Measurements from ENCODE around the gene PAGE2B. TPM values are rescaled to one million over a fixed set of nuclear protein-coding genes. Genes with fewer than 3 reads are reported as not detected.

The PAGE2B gene
- total and polyA plus RNA-seq, 8 donors: 3.7 TPM; not detected in 7

GRCh38 chrX:55072286-55072685 is 2.5 kb upstream of the PAGE2B start:
- no peak for DNase-seq
- H3K27me3 ChIP-seq: peaks cover 0 to 4% (median 0%) of the 10 kb centered on the region in 3 donors
- WGBS, 5 donors: 73 to 96% (median 81%) methylated on average over 3 of the region's 3 CpGs
- TF ChIP-seq EP300 (IDR thresholded peaks at IDR 0.05): no peak
- TF ChIP-seq POLR2A (IDR thresholded peaks at IDR 0.05): no peak
- TF ChIP-seq CTCF (IDR thresholded peaks at IDR 0.05): no peak
- no peak for TF ChIP-seq POLR2AphosphoS5 (IDR thresholded peaks at IDR 0.05)
- no peak overlapping the region for H3K4me3 ChIP-seq
- H3K36me3 ChIP-seq: no peaks in the 10 kb centered on the region
- no peak overlapping the region for H3K27ac ChIP-seq
- H3K9me3 ChIP-seq: peaks cover 0 to 8% (median 0%) of the 10 kb centered on the region in 4 donors
- intact Hi-C loops (cut with DNase I; ENCODE audit: low total_unique reads): no loop called here
- H3K4me1 ChIP-seq: no peaks in the 10 kb centered on the region

GRCh38 chrX:55088795-55089489 is 14.1 kb downstream of the PAGE2B start, which contains the start of gene PAGE2:
PAGE2 (plus strand) TSS chrX:55089018; CDS start chrX:55090021, 1,003 bp downstream.
- TF ChIP-seq POLR2A (IDR thresholded peaks at IDR 0.05) (no peak), CTCF (IDR thresholded peaks at IDR 0.05) (no peak), POLR2AphosphoS5 (IDR thresholded peaks at IDR 0.05) (no peak), EP300 (IDR thresholded peaks at IDR 0.05) (no peak)
- Histone ChIP-seq H3K4me3 (no peak within 1 kb of the TSS), H3K27me3 (no peaks in the 10 kb centered on the region), H3K4me1 (no peaks in the 10 kb centered on the region), H3K36me3 (no peaks in the 10 kb centered on the region), H3K9me3 (peaks cover 0 to 9% (median 3%) of the 10 kb centered on the region in 4 donors), H3K27ac (no peak within 1 kb of the TSS)
- 84 to 97% (median 92%) methylated on average over 19 to 30 of the region's 30 CpGs for WGBS, 5 donors
- DNase-seq: no peak
- intact Hi-C loops (cut with DNase I; ENCODE audit: low total_unique reads): no loop called here

- Histone ChIP-seq H3K4me3 (no peak overlapping the region), H3K4me1 (no peaks in the 10 kb centered on the region), H3K27ac (no peak overlapping the region), H3K9me3 (no peaks in the 10 kb centered on the region), H3K36me3 (no peaks in the 10 kb centered on the region), H3K27me3 (peaks cover 0 to 8% (median 0%) of the 10 kb centered on the region in 3 donors)
- intact Hi-C loops (cut with DNase I; ENCODE audit: low total_unique reads): no loop called here
- no peak for TF ChIP-seq POLR2A (IDR thresholded peaks at IDR 0.05)
- TF ChIP-seq POLR2AphosphoS5 (IDR thresholded peaks at IDR 0.05): no peak
- no peak for TF ChIP-seq EP300 (IDR thresholded peaks at IDR 0.05)
- no peak for TF ChIP-seq CTCF (IDR thresholded peaks at IDR 0.05)
- DNase-seq: no peak
- WGBS, 5 donors: 30 to 59% (median 36%) methylated on average over 2 of the region's 2 CpGs
Measured at GRCh38 chrX:55098691-55099090, 23.9 kb downstream of the PAGE2B start.

GRCh38 chrX:55099162-55099561 is 24.3 kb downstream of the PAGE2B start:
- H3K4me3 ChIP-seq: no peak overlapping the region
- intact Hi-C loops (cut with DNase I; ENCODE audit: low total_unique reads): no loop called here
- DNase-seq: no peak
- 30 to 50% (median 34%) methylated on average over 1 of the region's 1 CpG for WGBS, 5 donors
- H3K36me3 ChIP-seq: no peaks in the 10 kb centered on the region
- no peak for TF ChIP-seq CTCF (IDR thresholded peaks at IDR 0.05)
- TF ChIP-seq POLR2A (IDR thresholded peaks at IDR 0.05): no peak
- no peak for TF ChIP-seq POLR2AphosphoS5 (IDR thresholded peaks at IDR 0.05)
- TF ChIP-seq EP300 (IDR thresholded peaks at IDR 0.05): no peak
- H3K4me1 ChIP-seq: no peaks in the 10 kb centered on the region
- no peak overlapping the region for H3K27ac ChIP-seq
- H3K9me3 ChIP-seq: no peaks in the 10 kb centered on the region
- peaks cover 0 to 8% (median 0%) of the 10 kb centered on the region in 3 donors for H3K27me3 ChIP-seq
